Ovary (tissue), 9 donors: Measurements from ENCODE around the gene HAUS3. TPM values are rescaled to one million over a fixed set of nuclear protein-coding genes. Genes with fewer than 3 reads are reported as not detected.

Experiments
- DNase-seq, 5 donors: peaks; one replicate each; pipeline ENCODE4 v3.0.0-alpha.2; 2019 to 2020
- H3K27ac ChIP-seq, 2 donors: fragments of 200-600 bp; one replicate each; pipeline versions ENCODE4 v1.5.1 to v1.8.0; 2019 to 2022
- H3K27me3 ChIP-seq: fragments of 200-600 bp; one replicate; pipeline ENCODE4 v1.8.0; 2022
- H3K36me3 ChIP-seq: fragments of 200-600 bp; sonication (generic); one replicate; pipeline ENCODE4 v1.5.1; 2019
- H3K4me1 ChIP-seq: one replicate; pipeline ENCODE4 v1.8.1; 2013; ENCODE audit warnings: mild to moderate bottlenecking, moderate library complexity; ENCODE audit not compliant: insufficient read depth
- H3K4me3 ChIP-seq: fragments of 200-600 bp; sonication (generic); one replicate; pipeline ENCODE4 v1.5.1; 2017
- H3K9me3 ChIP-seq, 2 donors: fragments of 200-600 bp in 1 of 2; sonication (generic) in 1 of 2; one replicate each; pipeline versions ENCODE4 v1.5.1 to v1.8.1; 2013 to 2019; ENCODE audit warnings: mild to moderate bottlenecking in 1 of 2, moderate library complexity in 1 of 2
- EP300 ChIP-seq: sonication (generic); formaldehyde crosslinking; IDR thresholded peaks from one replicate; pipeline ENCODE4 v1.6.1; 2017; ENCODE audit warnings: antibody characterized with exemption
- POLR2A ChIP-seq: fragments of 450-650 bp; IDR thresholded peaks from one replicate; pipeline ENCODE4 v1.6.1; 2017; ENCODE audit warnings: antibody characterized with exemption, mild to moderate bottlenecking, moderate library complexity
- WGBS, 3 donors: extraction: QIAGEN DNeasy Blood & Tissue Kit in 1 of 3; methylation state at CpG; one replicate each; pipeline versions ENCODE4 v1.1.5 to v1.1.7; 2013 to 2017; 5-methylcytosine and 5-hydroxymethylcytosine counted together
- intact Hi-C, 4 donors: fragments of 100-400 bp; cut with DNase I; formaldehyde crosslinking; loops; one replicate each; pipeline versions ENCODE4 v1.11.0 to v1.15.1; 2022 to 2023
- polyA plus RNA-seq, 2 donors: library from polyadenylated mRNA; stranded (reverse); fragments of 200-250 nt in 1 of 2; fragments of 350-450 nt in 1 of 2; fragmentation: Illumina TruSeq in 1 of 2; extraction: RNeasy Lipid Tissue Mini Kit (QIAGEN cat#74804) in 1 of 2; gene quantifications; one replicate each; pipeline ENCODE4 v1.2.3, GENCODE V29; 2013 to 2014
- total RNA-seq, 7 donors: library from RNA; depleted of rRNA in 2 of 7; stranded (reverse); fragments of >200 nt in 2 of 7; fragmentation: NEBNext Ultra II Directional in 3 of 7; extraction: Animal tissue kit (Norgen Biotek cat#: 25700) in 3 of 7; gene quantifications; one replicate each; pipeline versions ENCODE4 v1.1.0 to v1.2.4, GENCODE V29; 2016 to 2023
- TF ChIP-seq, protein P1 (sequence below), 3 donors: fragments of 450-650 bp in 2 of 3; fragments of 200-600 bp in 1 of 3; IDR thresholded peaks; one replicate each; pipeline versions ENCODE4 v1.5.1 to v1.8.0; 2016 to 2022; ENCODE audit warnings: antibody characterized with exemption in 3 of 3, mild to moderate bottlenecking in 1 of 3
- donor health status: DM: no; HTN: no; CAD: no; lungs with moderate emphysema.
- donor health status: DM: no; HTN: no; CAD: no.
- donor health status: Bipolar disorder and iron deficiency.
- donor health status: DM: yes; HTN: yes; CAD: no.
- donor health status: DM: no; HTN: no; CAD: no.
- donor health status: DM: yes; HTN: yes; CAD: no.

Gene HAUS3
- total and polyA plus RNA-seq, 9 donors, result 8.2 to 17.4 (median 12.5) TPM

GRCh38 chr4:2289955-2290333 lies 48.0 kb upstream of the HAUS3 start:
- no peaks in the 10 kb centered on the region for H3K4me1 ChIP-seq
- DNase-seq, result peak in 1 of 5 donors; percentile 13
- TF ChIP-seq, protein P1, sequence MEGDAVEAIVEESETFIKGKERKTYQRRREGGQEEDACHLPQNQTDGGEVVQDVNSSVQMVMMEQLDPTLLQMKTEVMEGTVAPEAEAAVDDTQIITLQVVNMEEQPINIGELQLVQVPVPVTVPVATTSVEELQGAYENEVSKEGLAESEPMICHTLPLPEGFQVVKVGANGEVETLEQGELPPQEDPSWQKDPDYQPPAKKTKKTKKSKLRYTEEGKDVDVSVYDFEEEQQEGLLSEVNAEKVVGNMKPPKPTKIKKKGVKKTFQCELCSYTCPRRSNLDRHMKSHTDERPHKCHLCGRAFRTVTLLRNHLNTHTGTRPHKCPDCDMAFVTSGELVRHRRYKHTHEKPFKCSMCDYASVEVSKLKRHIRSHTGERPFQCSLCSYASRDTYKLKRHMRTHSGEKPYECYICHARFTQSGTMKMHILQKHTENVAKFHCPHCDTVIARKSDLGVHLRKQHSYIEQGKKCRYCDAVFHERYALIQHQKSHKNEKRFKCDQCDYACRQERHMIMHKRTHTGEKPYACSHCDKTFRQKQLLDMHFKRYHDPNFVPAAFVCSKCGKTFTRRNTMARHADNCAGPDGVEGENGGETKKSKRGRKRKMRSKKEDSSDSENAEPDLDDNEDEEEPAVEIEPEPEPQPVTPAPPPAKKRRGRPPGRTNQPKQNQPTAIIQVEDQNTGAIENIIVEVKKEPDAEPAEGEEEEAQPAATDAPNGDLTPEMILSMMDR (IDR thresholded peaks at IDR 0.05), result no peak
- TF ChIP-seq POLR2A (no peak), EP300 (no peak)
- no peaks in the 10 kb centered on the region for H3K36me3 ChIP-seq
- H3K4me3 ChIP-seq, result no peak overlapping the region
- WGBS, 3 donors, result 89 to 98% (median 97%) methylated on average over 4 to 11 of the region's 11 CpGs
- H3K27ac ChIP-seq, result no peak overlapping the region
- no peaks in the 10 kb centered on the region for H3K27me3 ChIP-seq
- no peaks in the 10 kb centered on the region for H3K9me3 ChIP-seq
- intact Hi-C loops, result no loop called here

DNA sequence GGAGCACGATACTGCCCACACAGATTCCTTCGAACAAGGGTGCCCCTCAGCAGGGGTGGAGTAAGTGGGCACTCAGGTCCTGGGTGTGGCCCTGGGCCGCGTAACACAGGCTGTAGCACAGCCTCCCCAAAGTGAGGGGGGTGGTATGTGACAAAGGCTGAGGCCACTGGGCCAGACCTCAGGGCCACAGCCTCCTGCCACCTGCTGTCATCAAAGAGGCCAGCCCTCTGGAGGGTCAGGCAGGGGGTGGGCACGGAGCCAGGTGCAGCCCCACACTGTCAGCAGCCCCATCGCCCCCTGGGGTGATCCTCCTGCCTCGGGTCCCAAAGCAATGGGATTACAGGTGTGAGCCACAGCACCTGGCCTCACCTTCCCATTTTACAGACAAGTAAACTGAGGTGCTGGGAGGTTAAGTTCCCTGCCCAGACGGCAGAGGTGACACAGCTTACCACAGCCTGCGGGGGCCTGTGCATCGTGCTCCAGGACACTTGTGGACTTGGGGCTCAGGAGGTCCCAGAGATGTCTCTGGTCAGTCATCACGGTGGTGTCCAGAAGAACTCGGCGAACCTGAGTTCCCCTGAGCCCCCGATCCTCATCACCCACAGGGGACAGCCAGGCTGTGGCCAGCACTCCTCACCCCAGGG lies 47.5 kb upstream of the HAUS3 start:
- peak in 1 of 5 donors; percentile 22 for DNase-seq
- intact Hi-C loops, result no loop called here
- Histone ChIP-seq H3K4me1 (no peaks in the 10 kb centered on the region), H3K27ac (no peak overlapping the region), H3K36me3 (no peaks in the 10 kb centered on the region), H3K27me3 (no peaks in the 10 kb centered on the region), H3K9me3 (no peaks in the 10 kb centered on the region), H3K4me3 (no peak overlapping the region)
- WGBS, 3 donors, result 87 to 90% (median 89%) methylated on average over 12 to 14 of the region's 14 CpGs
- TF ChIP-seq EP300 (no peak), POLR2A (no peak)
- TF ChIP-seq, protein P1 (IDR thresholded peaks at IDR 0.05), result no peak

GRCh38 chr4:2288051-2288541 lies 46.2 kb upstream of the HAUS3 start:
- Histone ChIP-seq H3K27ac (no peak overlapping the region), H3K4me1 (no peaks in the 10 kb centered on the region), H3K4me3 (no peak overlapping the region), H3K36me3 (no peaks in the 10 kb centered on the region), H3K27me3 (no peaks in the 10 kb centered on the region), H3K9me3 (no peaks in the 10 kb centered on the region)
- intact Hi-C loops, result no loop called here
- TF ChIP-seq, protein P1 (IDR thresholded peaks at IDR 0.05), result no peak
- TF ChIP-seq EP300 (no peak), POLR2A (no peak)
- peak in 1 of 5 donors; percentile 19 for DNase-seq
- WGBS, 3 donors, result 87 to 89% (median 87%) methylated on average over 9 to 10 of the region's 10 CpGs

DNA sequence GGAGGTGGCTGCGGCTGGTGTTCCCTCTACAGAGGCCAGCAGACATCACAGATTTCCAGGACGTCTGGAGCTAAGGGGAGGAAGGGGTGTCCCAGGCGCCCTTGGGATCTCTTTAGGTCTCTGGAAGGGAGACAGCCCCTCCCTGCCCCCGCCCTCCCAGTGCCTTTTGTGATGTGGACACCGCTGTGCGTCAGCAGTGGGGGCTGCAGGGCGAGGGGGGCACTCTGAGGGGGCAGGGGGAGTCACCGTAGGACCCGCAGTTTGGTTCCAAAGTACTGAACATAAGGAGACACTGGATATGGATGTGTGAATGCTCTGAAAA lies 45.6 kb upstream of the HAUS3 start:
- TF ChIP-seq EP300 (no peak), POLR2A (no peak)
- TF ChIP-seq, protein P1 (IDR thresholded peaks at IDR 0.05), result no peak
- peak in 1 of 5 donors; percentile 21 for DNase-seq
- H3K36me3 ChIP-seq, result no peaks in the 10 kb centered on the region
- intact Hi-C loops, result no loop called here
- no peaks in the 10 kb centered on the region for H3K9me3 ChIP-seq
- no peak overlapping the region for H3K4me3 ChIP-seq
- WGBS, 3 donors, result 88 to 89% (median 89%) methylated on average over 9 of the region's 9 CpGs
- H3K27ac ChIP-seq, result no peak overlapping the region
- H3K27me3 ChIP-seq, result no peaks in the 10 kb centered on the region
- no peaks in the 10 kb centered on the region for H3K4me1 ChIP-seq
